ENCODE results near the gene LILRA5.
"Not testable (repeated sequence)": the region's sequence is repeated elsewhere in the genome, so short reads cannot be mapped to it uniquely, and the experiment has no call there.

LILRA5 gene

GRCh38 chr19:54299515-54299914 lies 13.5 kb downstream of the LILRA5 start:
- DNase-seq: no peak

GRCh38 chr19:54299126-54299498 lies 13.9 kb downstream of the LILRA5 start:
- DNase-seq: no peak

GRCh38 chr19:54298357-54299125 lies 14.4 kb downstream of the LILRA5 start:
- DNase-seq: no peak

DNA sequence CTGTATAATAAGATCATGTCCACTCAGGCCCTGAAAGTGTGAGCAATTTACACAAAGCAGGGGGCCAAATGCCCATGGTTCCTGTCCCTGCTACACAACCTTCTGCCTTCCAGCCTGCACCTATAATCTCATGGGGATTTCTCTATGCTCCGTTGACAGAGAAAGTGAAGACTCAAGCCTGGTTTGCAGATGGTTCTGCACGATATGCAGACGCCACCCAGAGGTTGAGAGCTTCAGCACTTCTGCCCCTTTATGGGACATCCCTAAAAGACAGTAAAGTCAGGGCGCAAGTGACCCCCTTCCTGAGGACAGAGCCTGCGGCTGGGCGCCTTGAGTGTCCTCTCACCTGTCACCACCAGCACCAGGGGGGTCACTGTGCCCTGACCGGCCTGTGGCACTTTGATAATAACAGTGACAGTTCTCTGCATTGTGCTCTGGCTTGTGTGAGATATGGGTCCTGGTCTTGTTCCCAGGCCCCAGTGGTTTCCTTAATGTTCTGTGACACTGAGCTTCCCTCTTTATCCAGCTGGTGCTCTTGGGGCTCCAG lies 15.1 kb downstream of the LILRA5 start:
- DNase-seq: no peak

- DNase-seq: no peak
Observed at GRCh38 chr19:54294539-54294938, 18.4 kb downstream of the LILRA5 start.

DNA sequence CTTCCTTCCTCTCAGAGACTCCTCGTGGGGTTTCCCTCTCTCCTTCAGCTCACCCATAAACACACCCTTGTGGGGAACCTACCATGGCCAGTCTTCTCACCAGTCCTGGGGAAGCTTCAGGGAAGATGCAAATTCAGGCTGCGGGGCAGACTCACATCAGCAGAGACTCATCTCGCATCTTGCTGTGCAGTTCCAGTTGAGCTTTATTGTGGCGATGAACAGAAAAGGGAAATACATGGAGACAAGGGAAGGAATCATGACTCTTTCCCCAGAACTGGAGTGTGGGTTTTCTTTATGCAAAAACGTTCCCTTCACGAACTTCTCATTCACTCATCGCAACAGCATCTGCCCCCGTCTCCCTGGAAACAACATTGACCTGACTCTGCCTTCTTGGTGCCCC lies 23.8 kb downstream of the LILRA5 start:
- not testable (repeated sequence) for DNase-seq

GRCh38 chr19:54287456-54287855 lies 25.5 kb downstream of the LILRA5 start:
- no peak for DNase-seq

DNA sequence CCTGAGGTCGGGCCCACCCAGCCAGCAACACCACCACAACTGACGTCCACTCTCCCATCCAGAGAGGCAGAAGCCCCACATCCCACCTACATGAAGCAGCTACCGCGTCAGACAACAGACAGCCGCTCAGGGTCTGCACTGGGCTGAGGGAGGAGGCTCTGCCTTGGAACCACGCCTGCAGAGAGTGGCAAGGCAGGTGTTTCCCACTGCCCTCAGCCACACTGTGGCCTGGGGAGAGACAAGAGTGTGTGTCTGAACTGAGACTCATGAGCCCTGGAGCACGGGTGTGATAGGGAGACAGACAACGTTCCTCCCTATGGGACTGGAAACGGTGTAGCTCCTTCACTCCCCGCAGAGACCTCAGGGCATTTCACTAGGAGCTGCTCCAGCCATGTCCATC lies 26.7 kb downstream of the LILRA5 start:
- DNase-seq: not testable (repeated sequence)

DNA sequence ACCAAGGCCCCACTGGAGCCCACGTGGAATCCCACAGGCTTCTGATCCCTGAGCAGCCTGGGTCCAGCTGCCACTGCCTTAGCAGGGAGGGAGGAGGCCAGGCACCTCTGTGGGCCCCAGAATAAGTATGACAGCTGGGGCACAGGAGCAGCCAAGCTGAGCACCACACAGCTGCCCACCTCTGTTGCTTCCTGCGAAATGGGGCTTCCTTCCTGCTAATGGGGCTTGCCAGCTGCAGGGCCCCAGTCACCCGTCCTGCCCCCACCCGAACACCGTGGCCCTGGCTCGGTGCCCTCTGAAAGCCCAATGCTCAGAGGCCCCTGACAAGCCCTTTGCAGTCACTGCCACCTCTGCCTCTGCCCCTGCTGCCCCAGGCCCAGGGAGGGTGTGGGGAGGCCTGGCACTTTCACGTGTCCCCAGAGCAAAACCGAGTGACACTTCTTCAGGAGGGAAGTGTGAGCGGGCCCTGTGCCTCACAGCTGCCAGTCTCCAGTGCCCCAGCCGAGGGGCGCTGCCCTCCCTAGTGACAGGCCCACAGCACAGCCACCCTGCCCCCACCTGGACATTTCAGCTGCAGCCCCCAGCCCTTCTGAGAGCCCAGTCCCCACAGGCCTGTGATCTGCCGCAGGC lies 27.4 kb downstream of the LILRA5 start:
- DNase-seq: not testable (repeated sequence)

GRCh38 chr19:54282686-54283470 lies 30.1 kb downstream of the LILRA5 start:
- no peak for DNase-seq

DNA sequence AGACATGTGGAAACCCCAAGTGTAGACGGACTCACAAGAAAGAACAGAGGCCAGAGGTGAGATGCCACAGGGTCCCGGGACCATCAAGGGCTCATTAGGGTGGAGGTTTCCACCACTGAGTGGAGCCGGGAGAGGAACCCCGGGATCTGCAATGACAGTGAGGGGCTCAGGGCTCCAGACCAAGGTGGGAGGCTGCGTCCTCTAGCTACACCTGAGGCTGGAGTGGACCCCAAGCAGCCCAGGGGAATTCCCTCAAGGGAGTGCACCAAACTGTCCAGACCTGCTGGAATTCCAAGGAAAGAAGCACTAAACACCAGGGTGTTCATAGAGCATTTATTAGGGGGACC lies 31.3 kb downstream of the LILRA5 start:
- not testable (repeated sequence) for DNase-seq

GRCh38 chr19:54281007-54281728 lies 31.8 kb downstream of the LILRA5 start, which contains the start of gene LILRB2:
Gene LILRB2, minus strand, starts transcription at chr19:54281110. Its CDS starts 614 bp downstream, at chr19:54280496.
- no peak for DNase-seq

DNA sequence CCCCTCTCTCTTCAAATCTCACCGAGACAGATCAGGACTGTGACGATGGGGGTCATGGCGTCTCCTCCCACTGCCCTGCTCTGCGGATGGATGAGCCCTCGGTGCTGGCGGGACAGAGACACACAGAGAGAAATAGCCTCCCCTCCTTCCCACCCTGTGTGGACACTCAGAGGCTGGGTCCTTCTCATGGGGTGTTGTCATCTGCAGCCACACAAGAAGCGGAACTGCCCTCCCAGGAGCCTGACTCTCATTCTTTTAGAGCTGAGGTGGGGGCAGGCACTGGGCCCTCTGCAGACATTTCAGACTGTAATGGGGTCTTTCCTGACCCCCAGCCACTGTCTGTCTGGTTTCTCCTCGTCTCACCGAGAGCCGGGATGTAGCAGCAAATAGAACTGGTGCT lies 32.5 kb downstream of the LILRA5 start:
- DNase-seq: not testable (repeated sequence)

DNA sequence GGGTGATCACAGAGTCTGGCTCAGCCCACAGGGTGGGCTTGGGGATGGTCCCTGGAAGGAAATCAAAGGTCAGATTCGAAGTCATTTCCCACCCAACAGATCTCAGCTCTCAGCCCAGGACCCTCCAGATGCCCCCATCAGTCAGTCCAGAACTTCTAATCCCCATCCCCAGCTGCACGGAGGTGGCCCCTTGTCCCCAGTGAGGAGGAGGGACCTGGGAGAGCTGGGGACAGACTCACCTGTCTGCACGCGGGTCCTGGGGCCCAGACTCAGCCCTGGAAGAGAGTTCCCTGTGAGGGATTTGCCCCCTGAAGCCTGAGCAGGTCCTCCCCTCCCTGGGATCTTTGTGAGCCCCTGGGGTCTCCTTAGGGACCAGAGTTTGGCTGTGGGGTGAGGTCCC lies 32.9 kb downstream of the LILRA5 start:
- DNase-seq: not testable (repeated sequence)

- no peak for DNase-seq
Observed at GRCh38 chr19:54279406-54279962, 33.5 kb downstream of the LILRA5 start.

- not testable (repeated sequence) for DNase-seq
Observed at GRCh38 chr19:54278571-54279195, 34.3 kb downstream of the LILRA5 start.

GRCh38 chr19:54278056-54278455 lies 34.9 kb downstream of the LILRA5 start:
- DNase-seq: not testable (repeated sequence)

GRCh38 chr19:54277111-54277615 lies 35.8 kb downstream of the LILRA5 start:
- DNase-seq: not testable (repeated sequence)

DNA sequence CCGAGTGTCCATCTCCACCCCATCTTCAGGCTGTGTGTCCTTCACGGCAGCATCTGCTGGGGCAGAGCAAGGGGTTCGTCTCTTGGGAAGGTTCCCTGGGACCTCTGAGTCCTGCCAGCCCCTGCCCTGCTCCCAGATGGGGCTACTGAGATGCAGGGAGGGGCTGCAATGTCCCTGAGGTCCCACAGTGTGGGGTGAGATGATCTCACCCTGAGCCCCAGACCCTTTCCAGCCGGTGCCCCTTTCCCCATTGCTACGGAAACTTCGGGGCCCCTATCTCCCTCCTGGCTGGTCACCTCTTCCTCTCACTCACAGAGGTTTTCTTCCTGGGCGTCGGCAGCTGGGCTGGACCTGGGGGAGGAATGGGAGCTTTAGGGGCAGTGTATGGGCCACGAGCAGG lies 37.0 kb downstream of the LILRA5 start:
- DNase-seq: no peak

- DNase-seq: not testable (repeated sequence)
Observed at GRCh38 chr19:54274516-54274915, 38.5 kb downstream of the LILRA5 start.

- no peak for DNase-seq
Observed at GRCh38 chr19:54273821-54274220, 39.1 kb downstream of the LILRA5 start.

DNA sequence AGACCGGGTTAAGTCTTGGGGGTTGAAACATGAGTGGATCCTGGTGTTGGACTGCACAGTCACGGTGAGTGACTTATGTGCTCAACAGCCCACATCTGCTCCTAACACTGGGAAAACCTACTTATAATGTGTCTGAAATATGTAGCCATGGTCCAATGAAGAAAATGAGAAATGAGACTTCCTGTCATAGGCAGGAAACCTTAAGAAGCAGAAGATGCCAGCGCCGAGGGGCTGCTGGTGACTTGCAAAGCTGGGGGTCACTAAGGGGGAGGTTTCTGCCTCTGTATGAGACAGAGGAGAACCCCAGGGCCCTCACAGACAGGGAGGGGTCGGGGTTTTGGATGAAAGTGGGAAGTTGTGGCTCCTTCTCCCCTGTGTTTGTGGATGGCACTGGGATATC lies 40.8 kb downstream of the LILRA5 start:
- DNase-seq: not testable (repeated sequence)
